ENCODE measurements around the gene KMT2C. TPM values are rescaled to one million over a fixed set of nuclear protein-coding genes. Genes with fewer than 3 reads are reported as not detected.
A peak's percentile ranks its signal among the peaks of the same experiment; 100 is the strongest.

KMT2C gene
- 7.0 TPM for polyA plus RNA-seq (2013, experiment 1 of 2)
- 7.0 TPM for polyA plus RNA-seq (2013, experiment 2 of 2)

GRCh38 chr7:152435384-152436110 lies at the start of gene KMT2C:
KMT2C (minus strand) TSS chr7:152436003; CDS start chr7:152435786, 217 bp downstream.
- WGBS = 2% methylated on average over 45 of the region's 107 CpGs
- DNase-seq = peak; percentile 54

GRCh38 chr7:152481082-152481481 lies 45.3 kb upstream of the KMT2C start:
- no peak overlapping the region for H2BK120ac ChIP-seq (ENCODE audit: low read depth, low read length)
- no peak overlapping the region for H2AFZ ChIP-seq (ENCODE audit: low read depth, low read length)
- no peak overlapping the region for H2BK5ac ChIP-seq (ENCODE audit: low read depth, low read length, poor library complexity, severe bottlenecking)
- H3K18ac ChIP-seq (ENCODE audit: low read depth in 1 of 2, low read length in 2 of 2) = no peak overlapping the region
- no peak overlapping the region for H2BK15ac ChIP-seq (ENCODE audit: low read depth, poor library complexity, severe bottlenecking)
- H4K8ac ChIP-seq (ENCODE audit: low read length) = no peak overlapping the region
- H2BK12ac ChIP-seq (ENCODE audit: low read length in 2 of 2) = no peak overlapping the region
- no peak overlapping the region for H3K4me3 ChIP-seq (ENCODE audit: insufficient read depth in 1 of 2, low read depth in 1 of 2, low read length in 2 of 2)
- no peak overlapping the region for H3K23ac ChIP-seq (ENCODE audit: low read length in 2 of 2)
- H3K27ac ChIP-seq (ENCODE audit: low read length, poor library complexity, severe bottlenecking) = no peak overlapping the region
- DNase-seq = no peak
- no peaks in the 10 kb centered on the region for H3K79me1 ChIP-seq (replicated peaks; ENCODE audit: low read length, poor library complexity, severe bottlenecking)
- no peaks in the 10 kb centered on the region for H3K36me3 ChIP-seq (ENCODE audit: control insufficient read depth in 1 of 2, insufficient read depth in 2 of 2, low read depth in 1 of 2, low read length in 2 of 2)
- no peak overlapping the region for H2AK5ac ChIP-seq (ENCODE audit: low read length, severe bottlenecking)
- H3K4me1 ChIP-seq (ENCODE audit: control insufficient read depth, insufficient read depth, low read depth, low read length) = no peaks in the 10 kb centered on the region
- no peaks in the 10 kb centered on the region for H3K27me3 ChIP-seq (ENCODE audit: control insufficient read depth in 1 of 2, insufficient read depth in 1 of 2, low read length in 2 of 2)
- H3K9ac ChIP-seq (ENCODE audit: low read length) = no peak overlapping the region
- H3K14ac ChIP-seq (ENCODE audit: low read length in 2 of 2) = no peak overlapping the region
- H3K9me3 ChIP-seq (ENCODE audit: control insufficient read depth, low read length) = no peaks in the 10 kb centered on the region
- no peak overlapping the region for H4K91ac ChIP-seq (ENCODE audit: low read length)
- no peak overlapping the region for H3K4me2 ChIP-seq (ENCODE audit: low read length, poor library complexity, severe bottlenecking)
- H3K4ac ChIP-seq (ENCODE audit: low read depth in 1 of 2, low read length in 2 of 2) = no peak overlapping the region
- 91% methylated on average over 4 of the region's 4 CpGs for WGBS

More at GRCh38 chr7:152435384-152436110, at the start of gene KMT2C:
- Histone ChIP-seq H3K4ac (ENCODE audit: low read depth in 1 of 2, low read length in 2 of 2) (peak within 1 kb of the TSS; percentile 80 to 81), H2AK5ac (ENCODE audit: low read length, severe bottlenecking) (no peak within 1 kb of the TSS), H3K27me3 (ENCODE audit: control insufficient read depth in 1 of 2, insufficient read depth in 1 of 2, low read length in 2 of 2) (no peaks in the 10 kb centered on the region), H4K91ac (ENCODE audit: low read length) (peak within 1 kb of the TSS; percentile 86), H3K23ac (ENCODE audit: low read length in 2 of 2) (no peak within 1 kb of the TSS), H2BK5ac (ENCODE audit: low read depth, low read length, poor library complexity, severe bottlenecking) (peak within 1 kb of the TSS; percentile 44), H3K9me3 (ENCODE audit: control insufficient read depth, low read length) (no peaks in the 10 kb centered on the region), H3K4me1 (ENCODE audit: control insufficient read depth, insufficient read depth, low read depth, low read length) (peaks cover 5% of the 10 kb centered on the region), H2BK120ac (ENCODE audit: low read depth, low read length) (peak within 1 kb of the TSS; percentile 89), H2BK12ac (ENCODE audit: low read length in 2 of 2) (peak within 1 kb of the TSS in 1 of 2 experiments; percentile 77), H4K8ac (ENCODE audit: low read length) (peak within 1 kb of the TSS; percentile 82), H3K79me1 (replicated peaks; ENCODE audit: low read length, poor library complexity, severe bottlenecking) (no peaks in the 10 kb centered on the region), H2BK15ac (ENCODE audit: low read depth, poor library complexity, severe bottlenecking) (peak within 1 kb of the TSS; percentile 83), H3K4me2 (ENCODE audit: low read length, poor library complexity, severe bottlenecking) (peak within 1 kb of the TSS; percentile 79), H2AFZ (ENCODE audit: low read depth, low read length) (peak within 1 kb of the TSS; percentile 39), H3K4me3 (ENCODE audit: insufficient read depth in 1 of 2, low read depth in 1 of 2, low read length in 2 of 2) (peak within 1 kb of the TSS; percentile 89), H3K14ac (ENCODE audit: low read length in 2 of 2) (peak within 1 kb of the TSS in 1 of 2 experiments; percentile 60), H3K36me3 (ENCODE audit: control insufficient read depth in 1 of 2, insufficient read depth in 2 of 2, low read depth in 1 of 2, low read length in 2 of 2) (no peaks in the 10 kb centered on the region), H3K9ac (ENCODE audit: low read length) (peak within 1 kb of the TSS; percentile 94), H3K27ac (ENCODE audit: low read length, poor library complexity, severe bottlenecking) (peak within 1 kb of the TSS; percentile 81), H3K18ac (ENCODE audit: low read depth in 1 of 2, low read length in 2 of 2) (peak within 1 kb of the TSS; percentile 92 to 94)

- no peak overlapping the region for H3K14ac ChIP-seq (ENCODE audit: low read length in 2 of 2)
- DNase-seq = no peak
- no peak overlapping the region for H3K4me2 ChIP-seq (ENCODE audit: low read length, poor library complexity, severe bottlenecking)
- H4K8ac ChIP-seq (ENCODE audit: low read length) = no peak overlapping the region
- H3K79me1 ChIP-seq (replicated peaks; ENCODE audit: low read length, poor library complexity, severe bottlenecking) = no peaks in the 10 kb centered on the region
- H3K36me3 ChIP-seq (ENCODE audit: control insufficient read depth in 1 of 2, insufficient read depth in 2 of 2, low read depth in 1 of 2, low read length in 2 of 2) = no peaks in the 10 kb centered on the region
- H3K4me3 ChIP-seq (ENCODE audit: insufficient read depth in 1 of 2, low read depth in 1 of 2, low read length in 2 of 2) = no peak overlapping the region
- no peak overlapping the region for H2AFZ ChIP-seq (ENCODE audit: low read depth, low read length)
- no peak overlapping the region for H4K91ac ChIP-seq (ENCODE audit: low read length)
- H2BK120ac ChIP-seq (ENCODE audit: low read depth, low read length) = no peak overlapping the region
- H2BK15ac ChIP-seq (ENCODE audit: low read depth, poor library complexity, severe bottlenecking) = no peak overlapping the region
- no peak overlapping the region for H3K4ac ChIP-seq (ENCODE audit: low read depth in 1 of 2, low read length in 2 of 2)
- no peaks in the 10 kb centered on the region for H3K27me3 ChIP-seq (ENCODE audit: control insufficient read depth in 1 of 2, insufficient read depth in 1 of 2, low read length in 2 of 2)
- no peak overlapping the region for H3K23ac ChIP-seq (ENCODE audit: low read length in 2 of 2)
- no peak overlapping the region for H3K27ac ChIP-seq (ENCODE audit: low read length, poor library complexity, severe bottlenecking)
- H3K9ac ChIP-seq (ENCODE audit: low read length) = no peak overlapping the region
- no peak overlapping the region for H2BK12ac ChIP-seq (ENCODE audit: low read length in 2 of 2)
- no peak overlapping the region for H2BK5ac ChIP-seq (ENCODE audit: low read depth, low read length, poor library complexity, severe bottlenecking)
- no peaks in the 10 kb centered on the region for H3K4me1 ChIP-seq (ENCODE audit: control insufficient read depth, insufficient read depth, low read depth, low read length)
- H3K18ac ChIP-seq (ENCODE audit: low read depth in 1 of 2, low read length in 2 of 2) = no peak overlapping the region
- no peaks in the 10 kb centered on the region for H3K9me3 ChIP-seq (ENCODE audit: control insufficient read depth, low read length)
- no peak overlapping the region for H2AK5ac ChIP-seq (ENCODE audit: low read length, severe bottlenecking)
- WGBS = 95% methylated on average over 4 of the region's 4 CpGs
Observed at GRCh38 chr7:152480664-152481063, 44.9 kb upstream of the KMT2C start.

GRCh38 chr7:152479595-152479994 lies 43.8 kb upstream of the KMT2C start:
- no peak overlapping the region for H2BK5ac ChIP-seq (ENCODE audit: low read depth, low read length, poor library complexity, severe bottlenecking)
- H3K14ac ChIP-seq (ENCODE audit: low read length in 2 of 2) = no peak overlapping the region
- H3K27ac ChIP-seq (ENCODE audit: low read length, poor library complexity, severe bottlenecking) = no peak overlapping the region
- no peak overlapping the region for H2AK5ac ChIP-seq (ENCODE audit: low read length, severe bottlenecking)
- H3K23ac ChIP-seq (ENCODE audit: low read length in 2 of 2) = no peak overlapping the region
- no peak overlapping the region for H2BK120ac ChIP-seq (ENCODE audit: low read depth, low read length)
- H3K36me3 ChIP-seq (ENCODE audit: control insufficient read depth in 1 of 2, insufficient read depth in 2 of 2, low read depth in 1 of 2, low read length in 2 of 2) = no peaks in the 10 kb centered on the region
- no peak overlapping the region for H3K4me3 ChIP-seq (ENCODE audit: insufficient read depth in 1 of 2, low read depth in 1 of 2, low read length in 2 of 2)
- no peak overlapping the region for H3K18ac ChIP-seq (ENCODE audit: low read depth in 1 of 2, low read length in 2 of 2)
- H2AFZ ChIP-seq (ENCODE audit: low read depth, low read length) = no peak overlapping the region
- no peak overlapping the region for H2BK12ac ChIP-seq (ENCODE audit: low read length in 2 of 2)
- H3K4me1 ChIP-seq (ENCODE audit: control insufficient read depth, insufficient read depth, low read depth, low read length) = no peaks in the 10 kb centered on the region
- no peak overlapping the region for H3K9ac ChIP-seq (ENCODE audit: low read length)
- 100% methylated on average over 1 of the region's 1 CpG for WGBS
- no peak overlapping the region for H3K4ac ChIP-seq (ENCODE audit: low read depth in 1 of 2, low read length in 2 of 2)
- H3K79me1 ChIP-seq (replicated peaks; ENCODE audit: low read length, poor library complexity, severe bottlenecking) = no peaks in the 10 kb centered on the region
- no peak overlapping the region for H3K4me2 ChIP-seq (ENCODE audit: low read length, poor library complexity, severe bottlenecking)
- no peak overlapping the region for H2BK15ac ChIP-seq (ENCODE audit: low read depth, poor library complexity, severe bottlenecking)
- H3K9me3 ChIP-seq (ENCODE audit: control insufficient read depth, low read length) = no peaks in the 10 kb centered on the region
- DNase-seq = no peak
- H4K91ac ChIP-seq (ENCODE audit: low read length) = no peak overlapping the region
- H3K27me3 ChIP-seq (ENCODE audit: control insufficient read depth in 1 of 2, insufficient read depth in 1 of 2, low read length in 2 of 2) = no peaks in the 10 kb centered on the region
- no peak overlapping the region for H4K8ac ChIP-seq (ENCODE audit: low read length)

All from mesenchymal stem cell (in vitro differentiated cells and primary cell).